DMS114 treated with DMSO at 0.1 percent for 48 hours (cell line): ENCODE results near the gene RSAD2.
"Not testable (repeated sequence)": the region's sequence is repeated elsewhere in the genome, so short reads cannot be mapped to it uniquely, and the experiment has no call there.

Experiments used
- DNase-seq: peaks from one replicate; lab custom pipeline; 2025; ENCODE audit not compliant: unreplicated experiment; lab: John Stamatoyannopoulos, UW

RSAD2 gene

DNA sequence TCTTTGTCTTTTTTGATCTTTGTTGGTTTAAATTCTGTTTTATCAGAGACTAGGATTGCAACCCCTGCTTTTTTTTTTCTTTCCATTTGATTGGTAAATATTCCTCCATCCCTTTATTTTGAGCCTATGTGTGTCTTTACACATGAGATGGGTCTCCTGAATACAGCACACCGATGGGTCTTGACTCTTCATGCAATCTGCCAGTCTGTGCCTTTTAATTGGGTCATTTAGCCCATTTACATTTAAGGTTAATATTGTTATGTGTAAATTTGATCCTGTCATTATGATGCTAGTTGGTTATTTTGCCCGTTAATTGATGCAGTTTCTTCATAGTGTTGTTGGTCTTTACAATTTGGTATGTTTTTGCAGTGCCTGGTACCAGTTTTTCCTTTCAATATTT, 25.0 kb downstream of the RSAD2 start:
- DNase-seq, result not testable (repeated sequence)

DNA sequence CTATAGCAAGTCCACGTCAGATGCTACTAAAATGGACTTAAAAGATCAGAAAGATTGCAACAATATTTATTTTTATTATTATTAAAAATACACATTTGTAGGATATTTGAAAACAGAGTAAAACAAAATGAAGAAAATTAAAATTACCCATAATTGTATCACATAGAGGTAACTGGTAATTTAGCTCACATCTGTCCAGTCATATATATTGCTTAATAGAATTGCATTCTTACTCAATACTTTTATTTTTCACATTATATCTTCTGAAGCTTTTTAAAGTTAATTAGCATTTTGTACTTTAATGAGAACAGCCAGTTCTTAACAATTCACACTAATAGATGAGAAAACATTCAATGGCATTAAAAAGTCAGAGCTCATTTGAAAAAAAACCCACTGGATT, 28.1 kb downstream of the RSAD2 start:
- no peak for DNase-seq

DNA sequence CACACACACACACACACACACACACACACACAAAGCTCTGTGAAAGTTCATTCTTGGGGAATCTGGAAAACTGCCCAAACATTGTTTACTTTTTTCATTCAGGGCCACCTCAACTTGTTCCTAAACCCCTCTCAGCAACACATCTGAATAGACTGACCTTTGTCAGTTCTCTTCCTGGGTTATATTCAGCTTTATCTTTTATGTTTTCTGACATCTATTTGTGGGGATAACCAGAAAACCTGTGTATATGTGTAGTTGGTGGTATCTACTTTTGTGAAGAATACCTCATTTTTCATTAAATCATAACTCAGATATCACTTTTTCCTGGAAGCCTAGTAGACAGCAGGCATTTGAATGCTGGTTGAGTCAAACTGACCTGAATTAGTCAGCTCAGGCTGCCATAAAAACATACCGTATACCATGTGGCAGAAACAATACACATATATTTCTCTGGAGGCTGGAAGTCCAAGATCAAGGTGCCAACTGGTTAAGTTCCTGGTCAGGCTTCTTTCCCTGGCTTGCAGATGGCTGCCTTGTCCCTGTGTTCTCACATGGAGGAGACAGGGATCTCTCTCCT, 28.7 kb downstream of the RSAD2 start:
- DNase-seq, result no peak

DNA sequence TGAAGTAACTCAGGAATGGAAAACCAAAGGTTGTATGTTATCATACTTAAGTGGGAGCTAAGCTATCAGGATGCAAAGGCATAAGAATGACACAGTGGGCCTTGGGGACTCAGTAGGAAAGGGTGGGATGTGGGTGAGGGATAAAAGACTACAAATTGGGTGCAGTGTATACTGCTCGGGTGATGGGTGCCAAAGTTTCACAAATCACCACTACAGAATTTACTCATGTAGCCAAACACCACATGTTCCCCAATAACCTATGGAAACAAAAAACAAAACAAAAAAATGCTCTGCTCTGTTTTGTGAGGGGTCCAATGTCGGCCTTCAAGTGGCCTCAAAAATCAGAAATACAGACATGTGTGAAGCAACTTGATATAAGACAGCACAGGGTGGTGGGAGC, 30.7 kb downstream of the RSAD2 start:
- no peak for DNase-seq

DNA sequence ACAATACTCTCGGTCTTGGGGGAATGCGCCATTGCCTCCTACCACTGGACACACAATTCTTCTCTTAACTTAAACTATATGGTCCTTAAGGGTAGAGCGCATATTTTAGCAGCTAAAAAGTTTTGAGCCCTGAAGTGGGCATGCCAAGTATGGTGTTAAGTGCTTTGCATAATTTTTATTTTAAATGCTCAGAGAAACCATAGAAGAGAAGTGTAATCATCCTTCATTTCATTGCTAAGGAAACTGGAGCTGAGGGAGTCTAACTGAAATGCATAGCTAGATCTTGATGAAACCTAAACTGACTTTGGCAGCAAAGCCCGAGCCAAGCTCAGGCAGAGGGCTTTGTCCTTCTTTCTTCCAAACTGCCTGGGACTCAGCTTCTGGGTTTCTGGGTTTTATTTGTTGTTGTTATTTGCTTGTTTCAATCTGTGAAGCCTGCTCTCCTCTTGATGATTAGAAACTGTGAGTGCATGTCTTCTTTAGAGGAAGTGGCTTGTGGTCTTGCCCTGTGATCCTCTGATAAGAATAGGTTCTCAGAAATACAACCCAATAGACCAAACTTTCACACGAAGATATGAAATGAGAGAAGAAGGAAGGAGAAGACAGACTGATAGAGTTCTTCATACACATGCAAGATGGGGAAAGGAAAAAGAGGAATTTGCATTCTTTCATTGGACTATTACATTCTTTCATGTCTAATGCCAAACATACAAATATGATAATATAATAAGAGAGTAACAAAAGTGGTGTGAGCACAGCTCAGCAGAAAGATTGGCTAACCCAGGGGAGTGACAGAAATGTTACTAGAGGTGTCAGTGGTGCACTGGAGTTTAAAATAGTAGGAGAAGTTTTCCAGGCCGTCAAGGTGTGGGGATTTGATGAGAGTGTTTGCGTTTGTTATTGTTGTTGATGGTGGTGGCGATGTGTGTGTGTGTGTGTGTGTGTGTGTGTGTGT, 32.1 kb downstream of the RSAD2 start:
- DNase-seq, result no peak

- no peak for DNase-seq
Observed at GRCh38 chr2:6911721-6912120, 34.1 kb downstream of the RSAD2 start.

- no peak for DNase-seq
Observed at GRCh38 chr2:6913415-6914157, 36.0 kb downstream of the RSAD2 start.

DNA sequence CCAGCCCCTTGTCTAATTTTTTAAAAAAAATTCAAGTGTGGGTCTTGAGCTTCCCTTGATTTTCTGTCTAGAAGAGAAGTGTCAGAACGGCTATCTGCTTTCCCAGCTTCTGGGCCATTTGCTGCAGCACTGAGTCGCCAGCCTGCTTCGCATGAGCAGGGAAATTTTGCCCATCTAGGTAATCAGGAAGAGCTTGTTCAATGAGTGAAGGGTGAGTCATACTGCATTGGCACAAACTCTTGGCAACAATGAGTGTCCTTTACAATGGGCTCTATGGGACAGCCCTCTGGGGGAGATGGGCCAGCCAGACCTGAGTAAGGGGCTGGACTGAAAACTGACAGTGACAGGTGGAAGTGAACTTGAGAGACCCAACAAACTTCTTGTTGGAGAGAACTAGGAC, 37.3 kb downstream of the RSAD2 start:
- no peak for DNase-seq

- no peak for DNase-seq
Observed at GRCh38 chr2:6915399-6915798, 37.8 kb downstream of the RSAD2 start.

GRCh38 chr2:6916224-6916623, 38.6 kb downstream of the RSAD2 start:
- DNase-seq, result no peak

- no peak for DNase-seq
Observed at GRCh38 chr2:6916736-6917070, 39.1 kb downstream of the RSAD2 start.

- DNase-seq, result no peak
Observed at GRCh38 chr2:6917071-6917760, 39.6 kb downstream of the RSAD2 start, which contains the start of gene RNF144A. RNF144A (plus strand) TSS chr2:6917412; CDS start chr2:6996927, 79,515 bp downstream.

DNA sequence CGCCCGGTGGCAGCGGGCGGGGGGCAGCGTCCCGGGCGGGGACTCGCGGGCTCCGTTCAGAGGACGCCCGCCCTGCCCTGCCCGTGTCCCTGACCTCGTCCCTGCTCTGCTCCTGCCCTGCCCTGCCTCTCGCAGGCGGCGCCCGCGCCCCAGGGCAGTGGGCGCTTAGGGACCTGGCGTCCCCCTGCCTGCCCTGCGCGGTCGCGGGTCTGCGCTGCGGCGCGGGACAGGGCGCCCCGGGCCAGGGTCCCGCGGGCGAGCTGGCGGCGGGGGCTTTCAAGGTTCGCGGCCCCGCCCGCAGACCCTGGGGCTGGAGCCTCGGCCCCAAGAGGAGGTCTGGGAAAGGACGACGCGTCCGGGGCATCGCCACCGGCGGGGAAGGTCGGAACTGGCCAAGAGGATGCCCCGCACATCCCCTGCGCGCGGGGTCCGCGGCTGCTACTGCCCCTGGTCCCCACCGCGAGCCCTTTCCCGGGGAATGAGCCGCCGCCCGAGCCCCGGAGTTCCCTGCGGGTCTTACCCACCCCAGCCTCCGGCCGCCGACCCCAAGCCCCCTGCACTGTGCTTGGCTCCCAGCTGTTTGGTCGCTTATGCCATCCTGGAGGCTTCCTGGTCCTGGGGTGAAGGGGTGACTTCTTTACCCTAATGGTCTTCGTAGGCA, 40.3 kb downstream of the RSAD2 start:
- no peak for DNase-seq

DNA sequence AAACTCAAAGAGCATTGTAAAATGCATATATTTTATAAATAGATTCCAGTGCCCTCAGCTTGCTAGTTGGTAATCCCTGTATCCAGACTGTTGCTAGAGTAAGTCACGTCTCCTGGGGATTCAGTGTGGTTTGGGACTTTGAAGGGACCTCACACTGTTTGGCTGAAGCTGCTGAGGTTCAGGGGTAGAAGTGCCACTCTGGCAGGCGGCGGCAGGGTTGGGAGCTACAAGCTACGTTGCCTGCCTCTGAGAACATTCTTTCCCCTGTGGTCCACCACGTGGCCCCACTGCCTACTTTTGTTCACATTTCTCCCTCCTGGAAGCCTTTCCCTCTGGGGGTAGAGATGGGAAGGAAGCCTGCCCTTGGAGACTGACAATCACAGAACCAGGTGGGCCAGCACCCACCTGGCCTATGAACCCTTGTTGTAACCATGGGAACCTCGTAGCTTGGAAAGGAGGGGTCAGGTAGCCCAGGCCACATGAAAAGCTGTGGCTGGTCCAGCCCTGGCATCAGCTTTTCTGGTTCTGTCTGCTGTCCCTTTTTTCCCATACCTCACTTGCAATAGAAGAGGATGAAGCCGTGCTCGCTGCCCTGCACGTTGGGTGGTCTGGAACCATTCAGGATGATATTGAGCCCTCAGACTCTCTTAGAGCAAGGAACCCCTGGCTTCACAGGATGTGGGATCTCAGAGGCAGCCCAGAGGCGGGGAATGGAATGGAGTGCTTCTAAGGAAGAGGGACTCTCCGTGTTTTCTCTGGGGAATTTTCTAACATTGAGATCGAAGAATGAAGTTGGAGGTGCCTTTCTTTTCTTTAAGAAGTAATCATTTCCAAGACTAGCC, 42.5 kb downstream of the RSAD2 start:
- DNase-seq, result no peak

DNA sequence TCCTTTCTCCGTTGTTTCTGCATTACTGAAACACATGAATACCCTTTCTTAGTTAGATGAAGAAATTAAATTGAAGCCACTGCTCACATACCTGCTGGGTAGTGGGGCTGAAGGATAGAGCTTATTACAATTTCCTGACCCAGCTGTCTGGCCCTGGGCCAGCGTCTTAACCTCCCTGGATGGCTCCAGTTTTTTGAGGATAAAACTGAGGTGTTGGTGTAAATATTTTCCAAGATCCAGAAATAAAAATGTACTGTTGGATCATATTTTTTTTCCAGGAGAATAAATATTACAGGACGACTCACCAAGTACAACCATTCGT, 43.1 kb downstream of the RSAD2 start:
- no peak for DNase-seq

DNA sequence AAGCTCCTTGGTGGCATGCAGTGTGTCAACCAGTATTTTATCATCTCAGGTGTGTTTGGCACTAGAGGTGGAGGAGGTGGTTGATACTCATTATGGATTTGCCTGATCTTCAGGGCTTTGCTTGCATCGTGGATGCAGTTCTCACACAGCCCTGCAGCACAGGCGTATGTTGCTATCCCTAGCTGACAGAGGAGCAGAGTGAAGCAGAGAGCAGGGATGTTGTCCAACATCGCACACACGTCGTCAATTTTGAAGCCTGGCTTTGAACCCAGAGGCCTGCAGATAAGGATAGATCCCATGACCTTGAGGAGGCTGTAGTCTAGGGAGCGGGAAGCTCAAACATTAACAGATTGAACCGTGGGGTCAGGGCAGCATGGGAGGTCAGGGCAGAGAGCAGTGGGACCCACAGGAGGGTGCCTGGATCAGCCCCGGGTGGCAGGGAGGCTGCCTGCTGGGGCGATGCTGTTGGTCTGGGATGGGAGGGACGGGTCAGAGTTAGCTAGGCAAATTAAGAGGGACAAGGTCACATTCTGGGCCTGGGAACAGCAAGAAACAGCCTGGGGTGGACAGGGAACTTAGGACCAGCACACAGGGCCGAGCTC, 43.8 kb downstream of the RSAD2 start:
- DNase-seq, result no peak

- DNase-seq, result no peak
Observed at GRCh38 chr2:6922201-6922656, 44.7 kb downstream of the RSAD2 start.

DNA sequence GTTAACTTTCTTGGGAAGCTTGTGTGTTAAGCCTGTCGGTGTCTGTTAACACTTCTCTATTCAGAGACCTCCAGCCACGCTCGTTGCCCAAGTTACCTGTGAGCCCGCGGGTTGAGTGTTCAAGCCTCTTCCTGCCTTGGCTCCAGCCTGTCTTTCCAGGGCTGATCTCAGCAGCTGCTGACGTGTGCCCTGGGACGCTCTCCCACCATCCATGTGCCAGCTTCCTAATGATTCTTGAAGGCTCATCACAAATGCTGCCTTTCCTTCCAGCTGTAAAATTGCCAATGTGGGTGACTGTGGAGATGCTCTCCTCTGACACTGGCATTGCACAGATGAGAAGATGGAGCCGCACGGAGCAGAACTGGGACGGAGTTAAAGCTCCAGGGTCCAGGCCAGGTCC, 45.7 kb downstream of the RSAD2 start:
- DNase-seq, result no peak

- no peak for DNase-seq
Observed at GRCh38 chr2:6924101-6924923, 46.7 kb downstream of the RSAD2 start.
